Sigmoid colon (tissue), 3 donors: Measurements from ENCODE around the gene RSPH10B.
"Not testable (repeated sequence)": the region's sequence is repeated elsewhere in the genome, so short reads cannot be mapped to it uniquely, and the experiment has no call there.

Source experiments
- POLR2A ChIP-seq, 2 donors: fragments of 450-650 bp; IDR thresholded peaks; one replicate each; pipeline ENCODE4 v1.6.1; 2016; ENCODE audit warnings: antibody characterized with exemption in 2 of 2, mild to moderate bottlenecking in 2 of 2, moderate library complexity in 2 of 2
- TF ChIP-seq, protein P1 (sequence below), 4 experiments: fragments of 450-650 bp in 3 of 4; fragments of 200-600 bp in 1 of 4; IDR thresholded peaks; one replicate each; pipeline ENCODE4 v1.5.1; 2016 to 2019; ENCODE audit warnings: antibody characterized with exemption in 4 of 4, mild to moderate bottlenecking in 3 of 4, moderate library complexity in 2 of 4

DNA sequence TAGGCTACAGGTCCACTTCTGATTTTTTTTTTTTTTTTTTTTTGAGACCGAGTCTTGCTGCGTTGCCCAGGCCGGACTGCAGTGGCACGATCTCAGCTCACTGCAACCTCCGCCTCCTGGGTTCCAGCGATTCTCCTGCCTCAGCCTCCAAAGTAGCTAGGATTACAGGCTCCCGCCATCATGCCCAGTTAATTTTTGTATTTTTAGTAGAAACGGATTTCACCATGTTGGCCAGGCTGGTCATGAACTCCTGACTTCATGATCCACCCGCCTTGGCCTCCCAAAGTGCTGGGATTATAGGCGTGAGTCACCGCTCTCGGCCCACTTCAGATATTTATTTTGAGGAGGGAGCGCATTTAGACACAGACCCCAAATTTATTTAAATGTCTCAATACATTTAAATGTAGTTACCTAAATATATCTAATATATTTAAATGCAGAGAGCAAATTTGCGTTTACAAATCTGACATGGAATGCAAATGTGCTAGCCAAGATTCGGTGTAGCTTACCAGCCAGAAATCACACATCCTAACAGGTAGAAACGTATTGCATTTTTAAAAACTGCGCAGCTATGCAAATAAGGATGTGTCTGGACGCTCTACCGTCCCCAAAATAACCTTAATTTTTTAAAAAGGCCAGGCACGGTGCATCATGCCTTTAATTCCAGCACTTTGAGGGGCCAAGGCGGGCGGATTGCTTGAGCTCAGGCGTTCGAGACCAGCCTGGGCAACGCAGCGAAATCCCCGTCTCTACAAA lies 37.5 kb upstream of the RSPH10B start:
- TF ChIP-seq, protein P1, sequence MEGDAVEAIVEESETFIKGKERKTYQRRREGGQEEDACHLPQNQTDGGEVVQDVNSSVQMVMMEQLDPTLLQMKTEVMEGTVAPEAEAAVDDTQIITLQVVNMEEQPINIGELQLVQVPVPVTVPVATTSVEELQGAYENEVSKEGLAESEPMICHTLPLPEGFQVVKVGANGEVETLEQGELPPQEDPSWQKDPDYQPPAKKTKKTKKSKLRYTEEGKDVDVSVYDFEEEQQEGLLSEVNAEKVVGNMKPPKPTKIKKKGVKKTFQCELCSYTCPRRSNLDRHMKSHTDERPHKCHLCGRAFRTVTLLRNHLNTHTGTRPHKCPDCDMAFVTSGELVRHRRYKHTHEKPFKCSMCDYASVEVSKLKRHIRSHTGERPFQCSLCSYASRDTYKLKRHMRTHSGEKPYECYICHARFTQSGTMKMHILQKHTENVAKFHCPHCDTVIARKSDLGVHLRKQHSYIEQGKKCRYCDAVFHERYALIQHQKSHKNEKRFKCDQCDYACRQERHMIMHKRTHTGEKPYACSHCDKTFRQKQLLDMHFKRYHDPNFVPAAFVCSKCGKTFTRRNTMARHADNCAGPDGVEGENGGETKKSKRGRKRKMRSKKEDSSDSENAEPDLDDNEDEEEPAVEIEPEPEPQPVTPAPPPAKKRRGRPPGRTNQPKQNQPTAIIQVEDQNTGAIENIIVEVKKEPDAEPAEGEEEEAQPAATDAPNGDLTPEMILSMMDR (IDR thresholded peaks at IDR 0.05): not testable (repeated sequence)
- not testable (repeated sequence) for TF ChIP-seq POLR2A (IDR thresholded peaks at IDR 0.05)
